HG02678 (cell line): ENCODE data around the gene GUK1.

Source experiments
- ATAC-seq: cut with Tn5 transposase; IDR thresholded peaks from one replicate; pipeline ENCODE4 v1.9.1; 2021; ENCODE audit warnings: mild to moderate bottlenecking, moderate library complexity; ENCODE audit not compliant: unreplicated experiment

The GUK1 gene

DNA sequence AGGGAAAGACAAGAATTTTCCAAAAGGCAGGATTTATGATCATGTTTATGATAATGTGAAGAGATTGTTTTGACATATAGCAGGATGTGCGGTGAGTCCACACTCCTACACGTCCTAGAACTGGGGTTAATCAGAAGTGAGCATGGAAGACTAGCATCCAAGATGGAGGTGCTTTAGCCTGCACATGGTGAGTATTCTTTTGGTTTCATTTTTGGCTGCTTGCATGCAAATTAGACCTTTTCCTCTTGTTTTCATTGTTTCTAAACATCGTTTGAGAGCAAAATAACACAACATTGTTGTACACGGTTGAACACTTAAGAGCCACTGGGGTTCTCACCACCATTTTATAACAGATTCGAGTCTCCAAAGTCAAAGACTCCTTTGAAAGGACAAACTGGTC is 14.9 kb upstream of the GUK1 start:
- no peak for ATAC-seq

- no peak for ATAC-seq
These were observed 8.3 kb upstream of the GUK1 start for GRCh38 chr1:228131766-228132165.

- no peak for ATAC-seq
These were observed 5.5 kb upstream of the GUK1 start for GRCh38 chr1:228134591-228134990.

GRCh38 chr1:228136901-228137300 is 3.2 kb upstream of the GUK1 start:
- no peak for ATAC-seq

- ATAC-seq, result no peak
These were observed 611 bp upstream of the GUK1 start for GRCh38 chr1:228139406-228139930.

DNA sequence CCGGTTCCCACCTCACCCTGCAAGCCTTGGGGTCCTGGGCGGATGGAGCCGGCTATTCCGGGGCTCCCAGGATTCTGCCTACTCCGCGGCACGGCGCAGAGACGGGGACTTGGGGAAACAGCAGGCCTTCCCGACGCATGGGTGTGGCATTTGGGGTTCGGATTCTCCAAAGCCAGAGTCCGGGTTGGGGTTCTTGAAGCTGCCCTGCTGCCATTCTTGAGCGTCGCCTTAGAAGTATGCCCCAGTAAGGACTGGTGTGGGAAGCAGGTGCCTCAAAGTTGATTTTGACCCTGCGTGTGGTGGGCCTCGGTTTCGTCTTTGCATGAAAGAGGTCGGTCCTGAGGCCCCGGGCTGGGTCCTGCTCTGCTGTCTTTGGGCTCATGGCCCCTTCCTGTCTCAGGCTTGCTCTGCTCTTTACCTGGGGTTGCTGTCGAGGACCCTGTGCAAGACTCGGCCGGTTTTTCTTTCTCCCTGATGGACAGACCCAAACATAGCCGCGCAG is 696 bp downstream of the GUK1 start:
- no peak for ATAC-seq

DNA sequence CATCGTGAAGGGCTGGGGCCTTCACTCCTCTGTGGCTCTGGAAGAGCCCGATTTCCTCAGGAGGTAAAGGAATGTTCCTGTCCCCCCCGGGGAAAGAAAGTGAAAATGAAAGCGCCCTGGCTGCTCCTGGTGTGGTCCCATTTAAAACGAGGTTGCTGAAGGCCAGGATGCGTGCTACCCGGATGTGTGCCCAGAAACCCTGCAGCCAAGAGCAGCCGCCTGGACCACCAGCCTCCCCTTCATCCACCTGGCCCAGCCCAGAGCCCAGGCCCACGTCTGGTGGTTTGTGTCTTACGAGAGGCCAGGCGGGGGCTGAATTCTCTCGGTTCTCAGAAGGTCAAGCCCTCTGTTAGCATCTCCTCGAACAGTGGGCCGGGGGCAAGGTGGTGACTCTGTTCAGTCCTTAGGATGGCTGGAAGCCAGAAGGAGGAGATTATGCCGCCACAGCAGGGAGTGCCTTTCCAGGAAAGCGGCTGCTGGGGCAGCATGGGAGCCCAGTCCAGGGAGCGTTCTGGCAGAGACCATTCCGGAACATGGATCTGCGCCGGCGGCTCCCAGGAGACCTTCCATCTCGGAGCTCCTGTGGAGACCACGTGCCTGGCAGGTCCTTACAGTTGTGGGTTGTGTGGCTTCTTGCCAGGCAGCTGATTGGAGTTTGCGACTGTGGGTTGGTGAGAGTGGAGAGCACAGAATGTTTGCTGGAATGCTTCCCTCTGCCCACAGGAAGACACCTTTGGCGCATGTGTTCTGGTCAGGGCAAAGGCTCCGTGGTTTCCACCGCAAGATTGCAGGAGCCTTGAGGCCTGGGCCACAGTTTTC is 1.4 kb downstream of the GUK1 start:
- ATAC-seq, result no peak

- ATAC-seq, result no peak
These were observed 2.1 kb downstream of the GUK1 start for GRCh38 chr1:228142155-228142691.

DNA sequence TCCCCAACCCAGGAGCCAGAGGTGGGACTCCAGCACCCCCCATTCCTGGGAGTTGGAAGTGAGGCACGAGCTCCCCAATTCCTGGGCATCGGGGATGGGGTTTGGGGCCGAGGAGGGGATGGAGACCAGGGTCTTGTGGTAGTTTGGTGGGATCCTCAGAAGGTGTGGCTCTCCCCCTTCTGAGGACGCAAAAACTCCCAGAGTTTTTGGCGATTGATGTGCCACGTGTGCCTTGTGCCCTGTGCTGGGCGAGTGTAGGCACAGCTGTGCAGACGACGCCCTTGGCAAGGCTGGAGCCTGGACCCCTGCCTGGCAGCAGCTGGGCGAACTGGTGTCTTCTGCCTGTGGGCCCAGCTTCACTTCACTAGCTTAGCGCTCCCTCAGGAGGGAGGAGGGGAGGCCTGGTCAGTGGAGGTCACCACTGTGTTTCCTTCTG is 2.6 kb downstream of the GUK1 start:
- ATAC-seq, result no peak

- ATAC-seq, result no peak
These were observed 3.6 kb downstream of the GUK1 start for GRCh38 chr1:228143480-228144192.

DNA sequence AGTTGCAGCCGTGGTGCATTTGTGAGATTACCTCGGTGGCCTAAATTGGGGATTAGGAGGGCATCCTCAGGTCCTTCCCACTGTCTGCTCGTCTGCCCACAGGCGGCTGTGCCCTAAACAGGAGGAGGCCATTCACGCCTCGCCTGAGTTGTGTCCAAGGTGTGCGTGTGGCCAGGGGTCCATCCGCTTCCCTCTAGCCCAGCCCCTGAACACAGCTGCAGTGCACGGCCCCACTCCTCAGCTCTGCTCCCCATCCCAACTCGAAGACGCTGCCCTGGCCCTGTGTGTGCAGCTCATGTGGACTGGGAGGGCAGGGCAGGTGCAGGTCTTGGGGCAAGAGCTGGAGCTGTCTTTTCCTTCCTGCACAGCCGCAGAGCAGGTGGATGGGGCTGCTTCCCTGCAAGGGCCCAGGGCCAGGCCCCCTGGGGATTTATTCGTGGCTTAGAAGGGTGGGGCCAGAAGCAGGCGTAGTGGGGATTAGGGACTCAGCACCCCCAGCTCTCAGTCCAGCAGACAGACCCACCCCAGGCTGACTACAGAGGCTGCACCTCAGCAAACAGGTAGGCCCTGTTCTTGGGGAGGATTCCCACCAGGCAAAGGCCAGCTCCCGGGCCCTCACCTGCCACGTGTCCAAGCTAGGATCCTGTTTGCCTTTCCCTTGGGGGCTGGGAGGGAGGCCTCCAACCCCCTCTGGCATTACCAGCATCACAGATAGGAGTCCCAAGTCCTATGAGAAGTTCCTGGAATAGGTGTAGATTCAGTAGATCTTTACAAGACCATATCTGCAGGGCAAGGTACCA is 4.3 kb downstream of the GUK1 start:
- ATAC-seq, result no peak

DNA sequence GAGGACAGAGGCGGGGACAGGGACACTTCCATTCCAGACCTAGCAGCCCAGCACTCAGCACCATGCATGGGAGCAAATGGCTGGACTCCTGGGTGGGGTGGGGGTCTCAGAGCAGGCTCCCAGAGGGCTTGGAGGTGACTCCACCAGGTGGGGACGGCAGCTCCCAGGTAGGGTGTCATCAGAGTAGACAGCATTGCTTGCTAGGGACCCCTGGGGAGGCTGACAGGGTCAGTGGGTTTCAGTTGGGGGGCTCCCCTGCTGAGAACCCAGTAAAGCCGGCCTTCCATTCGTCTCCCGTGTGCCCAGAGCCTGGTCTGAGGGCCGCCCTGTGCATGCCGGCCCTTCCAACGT is 4.9 kb downstream of the GUK1 start:
- no peak for ATAC-seq

GRCh38 chr1:228145463-228146416 is 5.7 kb downstream of the GUK1 start:
- no peak for ATAC-seq

DNA sequence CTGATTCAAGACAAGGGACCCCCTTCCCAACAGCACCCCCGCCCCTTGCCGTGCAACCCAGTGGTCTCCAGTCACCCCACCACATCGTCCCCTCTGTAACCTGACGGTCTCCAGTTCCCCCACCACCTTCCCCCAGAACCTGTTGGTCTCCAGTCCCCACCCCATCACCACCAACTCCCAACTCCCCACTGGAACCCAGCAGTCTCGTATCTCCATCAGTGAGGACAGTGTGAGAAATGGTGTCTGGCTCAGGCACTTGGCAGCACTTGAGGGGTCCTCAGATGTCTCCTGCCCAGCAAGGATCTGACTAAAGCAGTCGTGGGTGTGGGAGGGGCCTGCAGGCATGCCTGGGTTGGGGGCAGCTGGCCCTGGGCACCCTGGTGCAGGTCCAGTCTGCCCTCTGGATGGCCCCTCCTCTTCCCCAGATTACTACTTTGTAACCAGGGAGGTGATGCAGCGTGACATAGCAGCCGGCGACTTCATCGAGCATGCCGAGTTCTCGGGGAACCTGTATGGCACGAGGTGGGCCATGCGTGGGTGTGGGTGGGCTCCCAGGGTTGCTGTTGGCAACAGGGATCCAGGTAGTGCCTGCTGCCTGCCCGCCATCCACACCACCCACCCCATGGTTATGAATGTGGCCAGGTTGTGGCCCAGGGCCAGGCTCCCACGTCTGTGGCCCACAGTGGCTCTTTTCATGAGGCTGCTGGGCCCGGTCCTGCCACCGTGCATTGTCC is 6.5 kb downstream of the GUK1 start:
- ATAC-seq, result no peak

DNA sequence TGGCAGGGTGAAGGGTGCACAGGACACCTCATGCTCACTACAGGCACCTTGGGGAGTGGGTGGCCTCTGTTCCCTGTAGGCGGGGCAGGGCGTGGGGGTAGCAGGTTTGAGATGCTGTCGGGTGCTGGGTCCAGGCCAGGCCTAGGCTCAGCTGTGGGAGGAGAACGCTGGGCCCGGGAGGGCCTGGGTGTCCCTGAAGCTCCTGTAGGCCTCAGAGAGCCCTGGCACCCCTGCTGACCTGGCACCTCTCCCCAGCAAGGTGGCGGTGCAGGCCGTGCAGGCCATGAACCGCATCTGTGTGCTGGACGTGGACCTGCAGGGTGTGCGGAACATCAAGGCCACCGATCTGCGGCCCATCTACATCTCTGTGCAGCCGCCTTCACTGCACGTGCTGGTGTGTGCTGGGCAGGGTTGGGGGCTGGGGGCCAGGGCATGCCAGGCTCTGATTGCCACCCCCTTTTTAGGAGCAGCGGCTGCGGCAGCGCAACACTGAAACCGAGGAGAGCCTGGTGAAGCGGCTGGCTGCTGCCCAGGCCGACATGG is 7.1 kb downstream of the GUK1 start:
- no peak for ATAC-seq

DNA sequence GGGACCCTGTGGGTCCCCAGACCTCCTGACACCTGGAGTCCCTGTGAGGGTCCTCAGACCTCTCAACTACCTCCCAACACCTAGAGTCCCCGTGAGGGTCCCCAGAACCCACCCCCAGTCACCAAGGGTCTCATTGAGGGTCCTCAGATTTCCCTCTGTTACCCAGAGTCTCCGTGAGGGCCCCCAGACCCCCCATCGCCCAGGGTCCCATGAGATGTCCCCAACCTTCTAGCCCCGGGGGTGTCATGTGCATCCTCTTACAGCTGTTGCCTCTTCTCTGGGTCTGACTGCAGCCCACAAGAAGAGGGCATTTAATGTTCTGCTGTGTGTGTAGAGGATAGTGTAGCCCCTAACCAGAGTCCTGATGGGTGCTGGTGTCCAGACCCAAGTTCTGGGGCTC is 7.7 kb downstream of the GUK1 start:
- no peak for ATAC-seq

DNA sequence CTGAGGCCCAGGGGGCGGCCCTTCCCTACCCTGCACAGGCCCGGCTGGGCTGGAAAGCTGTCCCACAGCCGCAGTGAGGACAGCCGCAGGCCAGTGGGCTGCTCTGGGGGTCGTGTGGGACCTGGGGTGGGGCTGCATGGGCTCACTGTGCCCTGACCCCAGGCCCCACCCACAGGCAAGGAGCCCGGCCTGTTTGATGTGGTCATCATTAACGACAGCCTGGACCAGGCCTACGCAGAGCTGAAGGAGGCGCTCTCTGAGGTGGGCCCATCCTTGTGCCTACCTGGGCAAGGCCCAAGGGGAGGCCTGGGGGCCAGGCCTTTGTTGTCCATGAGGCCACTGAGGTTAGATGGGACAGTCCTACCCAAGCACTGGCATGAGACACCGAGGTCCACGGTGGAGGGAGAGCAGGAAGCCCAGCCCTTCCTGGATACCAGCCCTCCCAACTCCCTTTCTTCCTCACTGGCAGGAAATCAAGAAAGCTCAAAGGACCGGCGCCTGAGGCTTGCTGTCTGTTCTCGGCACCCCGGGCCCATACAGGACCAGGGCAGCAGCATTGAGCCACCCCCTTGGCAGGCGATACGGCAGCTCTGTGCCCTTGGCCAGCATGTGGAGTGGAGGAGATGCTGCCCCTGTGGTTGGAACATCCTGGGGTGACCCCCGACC is 8.2 kb downstream of the GUK1 start:
- no peak for ATAC-seq

DNA sequence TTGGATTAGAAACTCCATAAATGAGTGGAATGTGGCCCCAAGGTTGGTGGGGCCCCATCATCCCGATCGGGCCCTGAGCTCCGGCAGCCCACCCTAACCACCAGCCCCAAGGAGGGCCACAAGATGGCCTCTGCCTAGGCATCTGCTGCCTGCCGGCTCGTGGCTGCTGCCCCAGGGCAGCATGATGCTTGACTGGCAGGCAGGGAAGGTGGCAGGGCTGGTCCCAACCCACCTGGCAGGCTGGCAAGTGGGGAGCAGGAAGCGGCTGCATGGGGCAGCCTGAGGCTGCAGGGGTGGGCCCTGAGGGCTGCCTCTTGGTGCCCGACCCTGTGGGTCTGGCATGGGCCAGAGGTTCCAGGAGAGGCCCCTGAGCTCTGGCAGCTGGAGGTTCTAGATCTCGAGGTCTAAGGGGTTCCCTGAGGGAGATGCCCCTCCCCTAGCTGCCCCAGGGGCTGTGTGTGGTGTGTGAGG is 8.9 kb downstream of the GUK1 start:
- ATAC-seq, result no peak
